HG03060 (cell line): Measurements from ENCODE around the gene LRRN2.
"Not testable (repeated sequence)": the region's sequence is repeated elsewhere in the genome, so short reads cannot be mapped to it uniquely, and the experiment has no call there.

Source experiments
- ATAC-seq: cut with Tn5 transposase; IDR thresholded peaks from one replicate; pipeline ENCODE4 v1.9.1; 2021; ENCODE audit warnings: low read depth, moderate number of reproducible peaks; ENCODE audit not compliant: unreplicated experiment

The LRRN2 gene

GRCh38 chr1:204685236-204686006 is at the start of gene LRRN2:
Gene LRRN2, minus strand, starts transcription at chr1:204685738. Its CDS starts 65,746 bp downstream, at chr1:204619992.
- ATAC-seq: no peak

- ATAC-seq: no peak
These were observed 49.5 kb upstream of the LRRN2 start for GRCh38 chr1:204735042-204735441.

GRCh38 chr1:204733869-204734596 is 48.5 kb upstream of the LRRN2 start:
- ATAC-seq: no peak

GRCh38 chr1:204733289-204733688 is 47.8 kb upstream of the LRRN2 start:
- no peak for ATAC-seq

GRCh38 chr1:204731985-204732575 is 46.5 kb upstream of the LRRN2 start:
- ATAC-seq: no peak

- no peak for ATAC-seq
These were observed 46.0 kb upstream of the LRRN2 start for GRCh38 chr1:204731509-204731908.

GRCh38 chr1:204730826-204731459 is 45.4 kb upstream of the LRRN2 start:
- ATAC-seq: no peak

- ATAC-seq: no peak
These were observed 44.0 kb upstream of the LRRN2 start for GRCh38 chr1:204729516-204729915.

- no peak for ATAC-seq
These were observed 42.9 kb upstream of the LRRN2 start for GRCh38 chr1:204728456-204728855.

GRCh38 chr1:204728045-204728444 is 42.5 kb upstream of the LRRN2 start:
- no peak for ATAC-seq

GRCh38 chr1:204727438-204727837 is 41.9 kb upstream of the LRRN2 start:
- not testable (repeated sequence) for ATAC-seq

GRCh38 chr1:204726478-204726877 is 40.9 kb upstream of the LRRN2 start:
- no peak for ATAC-seq

- no peak for ATAC-seq
These were observed 40.4 kb upstream of the LRRN2 start for GRCh38 chr1:204725821-204726448.

- no peak for ATAC-seq
These were observed 37.7 kb upstream of the LRRN2 start for GRCh38 chr1:204723131-204723787.

- ATAC-seq: no peak
These were observed 36.0 kb upstream of the LRRN2 start for GRCh38 chr1:204721373-204722055.

- no peak for ATAC-seq
These were observed 31.1 kb upstream of the LRRN2 start for GRCh38 chr1:204716660-204717059.

GRCh38 chr1:204714861-204715511 is 29.4 kb upstream of the LRRN2 start:
- ATAC-seq: no peak

- no peak for ATAC-seq
These were observed 28.8 kb upstream of the LRRN2 start for GRCh38 chr1:204714194-204714860.
